Osteocyte (in vitro differentiated cells): ENCODE data around the gene SPACA6. TPM values are rescaled to one million over a fixed set of nuclear protein-coding genes. Genes with fewer than 3 reads are reported as not detected.

Source experiments
- DNase-seq: peaks from one replicate; pipeline ENCODE4 v3.0.0; 2021; ENCODE audit warnings: mixed read lengths; ENCODE audit not compliant: unreplicated experiment; ENCODE audit errors: extremely low spot score
- H3K27ac Mint-ChIP-seq: one replicate; pipeline ENCODE4 v1.8.0; 2021; ENCODE audit warnings: mild to moderate bottlenecking, mixed read lengths; ENCODE audit not compliant: unreplicated experiment
- H3K27me3 Mint-ChIP-seq: one replicate; pipeline ENCODE4 v1.8.0; 2021; ENCODE audit warnings: mixed read lengths; ENCODE audit not compliant: unreplicated experiment
- H3K36me3 Mint-ChIP-seq: one replicate; pipeline ENCODE4 v1.8.0; 2021; ENCODE audit warnings: mixed read lengths; ENCODE audit not compliant: unreplicated experiment
- H3K4me1 Mint-ChIP-seq: one replicate; pipeline ENCODE4 v1.8.0; 2021; ENCODE audit warnings: mixed read lengths; ENCODE audit not compliant: unreplicated experiment
- H3K4me3 Mint-ChIP-seq: one replicate; pipeline ENCODE4 v1.8.0; 2021; ENCODE audit warnings: mild to moderate bottlenecking, moderate library complexity, mixed read lengths; ENCODE audit not compliant: unreplicated experiment
- H3K9me3 Mint-ChIP-seq: one replicate; pipeline ENCODE4 v1.8.0; 2021; ENCODE audit warnings: mixed read lengths; ENCODE audit not compliant: unreplicated experiment
- total RNA-seq: library from RNA; stranded (reverse); gene quantifications from 2 replicates; pipeline ENCODE4 v1.2.1, GENCODE V29; 2021
- TF ChIP-seq, protein P1 (sequence below): fragments of 200-600 bp; sonication (generic); IDR thresholded peaks from 2 replicates; pipeline ENCODE4 v1.5.0; 2021; ENCODE audit warnings: antibody characterized with exemption, mild to moderate bottlenecking, moderate library complexity

SPACA6 gene
- total RNA-seq, 1 donor from 2014 or later = 36.9 TPM

DNA sequence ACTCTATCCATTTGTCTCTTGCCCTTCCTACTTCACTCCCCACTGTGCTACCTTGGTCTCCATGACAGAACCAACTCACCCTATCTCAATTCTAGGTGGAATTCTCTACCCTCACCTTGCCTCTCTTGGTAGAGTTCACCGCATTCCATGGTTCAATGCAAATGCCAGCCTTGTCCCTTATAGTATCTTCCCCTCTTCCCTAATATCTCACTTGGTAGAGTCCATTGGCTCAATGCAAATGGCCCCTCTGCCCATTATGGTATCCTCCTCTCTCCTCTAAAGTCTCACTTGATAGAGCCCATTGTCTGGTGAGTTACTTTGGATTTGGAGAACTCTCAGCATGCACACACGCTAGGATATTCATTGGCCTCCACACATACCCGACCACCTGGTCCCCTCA, 22.7 kb downstream of the SPACA6 start:
- H3K4me1 Mint-ChIP-seq = peaks cover 7% of the 10 kb centered on the region
- no peak overlapping the region for H3K4me3 Mint-ChIP-seq
- peaks cover 40% of the 10 kb centered on the region for H3K27me3 Mint-ChIP-seq
- TF ChIP-seq, protein P1, sequence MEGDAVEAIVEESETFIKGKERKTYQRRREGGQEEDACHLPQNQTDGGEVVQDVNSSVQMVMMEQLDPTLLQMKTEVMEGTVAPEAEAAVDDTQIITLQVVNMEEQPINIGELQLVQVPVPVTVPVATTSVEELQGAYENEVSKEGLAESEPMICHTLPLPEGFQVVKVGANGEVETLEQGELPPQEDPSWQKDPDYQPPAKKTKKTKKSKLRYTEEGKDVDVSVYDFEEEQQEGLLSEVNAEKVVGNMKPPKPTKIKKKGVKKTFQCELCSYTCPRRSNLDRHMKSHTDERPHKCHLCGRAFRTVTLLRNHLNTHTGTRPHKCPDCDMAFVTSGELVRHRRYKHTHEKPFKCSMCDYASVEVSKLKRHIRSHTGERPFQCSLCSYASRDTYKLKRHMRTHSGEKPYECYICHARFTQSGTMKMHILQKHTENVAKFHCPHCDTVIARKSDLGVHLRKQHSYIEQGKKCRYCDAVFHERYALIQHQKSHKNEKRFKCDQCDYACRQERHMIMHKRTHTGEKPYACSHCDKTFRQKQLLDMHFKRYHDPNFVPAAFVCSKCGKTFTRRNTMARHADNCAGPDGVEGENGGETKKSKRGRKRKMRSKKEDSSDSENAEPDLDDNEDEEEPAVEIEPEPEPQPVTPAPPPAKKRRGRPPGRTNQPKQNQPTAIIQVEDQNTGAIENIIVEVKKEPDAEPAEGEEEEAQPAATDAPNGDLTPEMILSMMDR = no peak
- no peak overlapping the region for H3K27ac Mint-ChIP-seq
- H3K9me3 Mint-ChIP-seq = no peaks in the 10 kb centered on the region
- DNase-seq = no peak
- H3K36me3 Mint-ChIP-seq = no peaks in the 10 kb centered on the region

DNA sequence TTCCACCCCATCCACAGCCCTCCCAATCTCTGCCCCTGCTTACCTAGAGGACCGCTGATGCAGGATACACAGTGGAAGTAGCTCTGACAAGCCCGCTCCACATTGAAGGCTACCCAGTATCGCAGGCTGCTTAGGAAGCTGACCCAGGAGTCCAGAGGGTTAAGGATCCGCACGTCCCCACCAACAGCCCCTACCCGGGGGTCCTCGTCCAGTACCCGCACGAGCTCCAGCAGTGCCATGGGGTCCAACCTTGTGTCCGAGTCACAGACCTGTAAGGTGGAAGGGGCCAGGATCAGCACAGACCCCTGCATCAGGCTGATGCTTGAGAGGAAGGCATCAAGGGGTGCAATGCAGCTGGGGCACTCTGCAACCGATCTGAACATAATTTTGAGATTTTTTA, 23.8 kb downstream of the SPACA6 start:
- DNase-seq = no peak
- Mint-ChIP-seq H3K9me3 (no peaks in the 10 kb centered on the region), H3K27ac (no peak overlapping the region), H3K4me1 (peaks cover 7% of the 10 kb centered on the region), H3K4me3 (no peak overlapping the region), H3K36me3 (no peaks in the 10 kb centered on the region), H3K27me3 (peaks cover 47% of the 10 kb centered on the region)
- TF ChIP-seq, protein P1 = no peak

DNA sequence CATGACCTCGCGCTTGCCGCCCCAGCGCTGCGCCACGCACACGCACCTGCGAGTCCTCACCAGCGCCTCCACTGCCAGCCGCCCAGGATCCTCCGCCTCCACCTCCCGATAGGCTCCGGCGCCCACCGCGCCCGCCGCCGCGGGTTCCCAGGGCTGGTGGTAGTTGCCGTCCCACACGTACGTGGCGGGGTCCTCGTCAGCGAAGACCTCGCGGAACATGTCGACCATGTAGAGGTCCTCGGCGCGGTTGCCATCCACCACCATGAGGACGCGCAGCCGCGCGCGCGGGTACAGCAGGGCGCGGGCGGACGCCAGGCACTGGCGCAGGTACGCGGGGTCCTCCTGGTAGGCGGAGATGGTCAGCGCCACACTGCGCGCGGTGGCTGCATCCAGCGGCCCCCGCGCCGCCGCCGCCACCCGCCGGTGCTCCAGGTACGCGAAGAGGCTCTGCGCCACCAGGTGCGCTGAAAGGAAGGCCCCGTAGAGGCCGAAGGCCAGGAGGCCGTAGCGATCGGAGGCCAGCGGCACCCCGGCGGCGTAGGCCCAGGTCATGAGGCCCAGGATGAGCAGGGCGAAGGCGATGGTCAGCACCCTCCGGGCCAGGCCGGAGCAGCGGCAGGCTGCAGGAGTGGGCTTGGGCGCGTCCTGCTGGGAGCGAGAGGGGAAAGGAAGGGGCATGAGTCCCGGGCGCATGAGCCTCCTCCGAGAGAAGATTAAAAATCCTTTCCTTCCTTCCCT, 26.3 kb downstream of the SPACA6 start:
- no peak overlapping the region for H3K4me3 Mint-ChIP-seq
- peaks cover 58% of the 10 kb centered on the region for H3K27me3 Mint-ChIP-seq
- no peak overlapping the region for H3K27ac Mint-ChIP-seq
- no peaks in the 10 kb centered on the region for H3K36me3 Mint-ChIP-seq
- DNase-seq = no peak
- TF ChIP-seq, protein P1 = no peak
- H3K4me1 Mint-ChIP-seq = peaks cover 7% of the 10 kb centered on the region
- H3K9me3 Mint-ChIP-seq = no peaks in the 10 kb centered on the region

DNA sequence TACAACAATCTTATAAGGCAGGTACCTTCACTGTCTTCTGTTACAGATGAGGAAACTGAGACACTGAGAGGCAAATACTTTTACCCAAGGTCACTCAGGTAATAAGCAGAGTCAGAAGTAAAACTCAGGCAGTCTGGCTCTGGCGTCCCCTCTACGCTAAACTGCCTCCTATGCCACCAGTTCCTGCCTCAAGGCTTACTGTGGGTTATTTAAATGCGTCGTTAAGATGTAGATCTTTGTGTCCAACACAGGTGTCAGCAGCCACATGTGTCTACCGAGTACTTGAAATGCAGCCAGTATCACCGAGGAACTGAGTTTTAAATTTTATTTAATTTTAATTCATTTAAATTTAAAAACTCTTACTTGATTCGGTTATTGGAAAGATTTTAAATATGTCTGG, 28.8 kb downstream of the SPACA6 start:
- Mint-ChIP-seq H3K4me1 (peaks cover 9% of the 10 kb centered on the region), H3K27ac (no peak overlapping the region), H3K9me3 (no peaks in the 10 kb centered on the region), H3K36me3 (no peaks in the 10 kb centered on the region), H3K27me3 (peaks cover 53% of the 10 kb centered on the region), H3K4me3 (no peak overlapping the region)
- no peak for DNase-seq
- TF ChIP-seq, protein P1 = no peak

DNA sequence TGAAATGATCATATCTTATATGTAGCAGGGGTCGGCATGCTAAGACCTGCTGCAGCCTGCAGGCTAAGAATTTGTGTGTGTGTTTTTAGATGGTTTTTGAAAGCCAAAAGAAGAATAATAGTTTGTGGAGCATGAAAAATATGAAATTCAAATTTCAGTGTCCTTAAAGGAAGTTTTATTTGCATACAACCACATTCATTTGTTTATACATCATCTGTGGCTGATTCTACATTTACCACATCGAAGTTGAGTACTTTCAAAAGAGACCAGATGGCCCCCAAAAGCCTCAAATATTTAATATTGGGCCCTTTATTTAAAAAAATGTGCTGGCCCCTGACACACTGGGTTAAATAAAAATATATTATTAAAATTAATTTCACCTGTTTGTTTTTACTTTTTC, 29.4 kb downstream of the SPACA6 start:
- H3K4me3 Mint-ChIP-seq = no peak overlapping the region
- H3K27me3 Mint-ChIP-seq = peaks cover 53% of the 10 kb centered on the region
- H3K4me1 Mint-ChIP-seq = peaks cover 15% of the 10 kb centered on the region
- H3K9me3 Mint-ChIP-seq = peaks cover 5% of the 10 kb centered on the region
- DNase-seq = no peak
- H3K27ac Mint-ChIP-seq = no peak overlapping the region
- TF ChIP-seq, protein P1 = no peak
- H3K36me3 Mint-ChIP-seq = no peaks in the 10 kb centered on the region
